ENCODE measurements around the gene PKDREJ.

PKDREJ gene

GRCh38 chr22:46260038-46260437 lies 3.1 kb downstream of the PKDREJ start:
- TF ChIP-seq, protein P1, sequence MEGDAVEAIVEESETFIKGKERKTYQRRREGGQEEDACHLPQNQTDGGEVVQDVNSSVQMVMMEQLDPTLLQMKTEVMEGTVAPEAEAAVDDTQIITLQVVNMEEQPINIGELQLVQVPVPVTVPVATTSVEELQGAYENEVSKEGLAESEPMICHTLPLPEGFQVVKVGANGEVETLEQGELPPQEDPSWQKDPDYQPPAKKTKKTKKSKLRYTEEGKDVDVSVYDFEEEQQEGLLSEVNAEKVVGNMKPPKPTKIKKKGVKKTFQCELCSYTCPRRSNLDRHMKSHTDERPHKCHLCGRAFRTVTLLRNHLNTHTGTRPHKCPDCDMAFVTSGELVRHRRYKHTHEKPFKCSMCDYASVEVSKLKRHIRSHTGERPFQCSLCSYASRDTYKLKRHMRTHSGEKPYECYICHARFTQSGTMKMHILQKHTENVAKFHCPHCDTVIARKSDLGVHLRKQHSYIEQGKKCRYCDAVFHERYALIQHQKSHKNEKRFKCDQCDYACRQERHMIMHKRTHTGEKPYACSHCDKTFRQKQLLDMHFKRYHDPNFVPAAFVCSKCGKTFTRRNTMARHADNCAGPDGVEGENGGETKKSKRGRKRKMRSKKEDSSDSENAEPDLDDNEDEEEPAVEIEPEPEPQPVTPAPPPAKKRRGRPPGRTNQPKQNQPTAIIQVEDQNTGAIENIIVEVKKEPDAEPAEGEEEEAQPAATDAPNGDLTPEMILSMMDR (IDR thresholded peaks at IDR 0.05; ENCODE audit: low read depth, low read length, missing control alignments) = no peak
- no peak for DNase-seq (ENCODE audit: extremely low read depth, low read depth)
- H3K4me3 ChIP-seq (replicated peaks; ENCODE audit: low read depth, low read length) = no peak overlapping the region

DNA sequence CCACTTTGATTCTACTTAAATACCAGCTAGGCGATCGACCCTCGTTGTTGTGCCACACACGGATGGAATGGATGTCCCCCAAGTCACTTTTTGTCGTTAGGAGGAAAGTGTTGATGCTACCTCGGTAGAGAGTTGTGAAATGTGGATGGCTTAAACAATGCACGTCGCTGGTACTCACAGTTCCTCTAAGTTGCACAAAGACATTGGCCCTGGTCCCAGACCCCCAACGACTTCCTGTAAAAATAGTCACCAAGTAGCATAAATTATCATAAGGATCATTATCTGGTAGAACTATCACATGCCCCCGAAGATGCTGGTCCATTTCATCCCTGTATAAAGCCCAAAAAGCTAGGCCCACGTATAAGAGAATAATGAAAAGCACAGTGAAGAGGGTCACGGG lies 3.8 kb downstream of the PKDREJ start:
- H3K4me3 ChIP-seq (replicated peaks; ENCODE audit: low read depth, low read length) = no peak overlapping the region
- TF ChIP-seq, protein P1 (IDR thresholded peaks at IDR 0.05; ENCODE audit: low read depth, low read length, missing control alignments) = no peak
- DNase-seq (ENCODE audit: extremely low read depth, low read depth) = no peak

DNA sequence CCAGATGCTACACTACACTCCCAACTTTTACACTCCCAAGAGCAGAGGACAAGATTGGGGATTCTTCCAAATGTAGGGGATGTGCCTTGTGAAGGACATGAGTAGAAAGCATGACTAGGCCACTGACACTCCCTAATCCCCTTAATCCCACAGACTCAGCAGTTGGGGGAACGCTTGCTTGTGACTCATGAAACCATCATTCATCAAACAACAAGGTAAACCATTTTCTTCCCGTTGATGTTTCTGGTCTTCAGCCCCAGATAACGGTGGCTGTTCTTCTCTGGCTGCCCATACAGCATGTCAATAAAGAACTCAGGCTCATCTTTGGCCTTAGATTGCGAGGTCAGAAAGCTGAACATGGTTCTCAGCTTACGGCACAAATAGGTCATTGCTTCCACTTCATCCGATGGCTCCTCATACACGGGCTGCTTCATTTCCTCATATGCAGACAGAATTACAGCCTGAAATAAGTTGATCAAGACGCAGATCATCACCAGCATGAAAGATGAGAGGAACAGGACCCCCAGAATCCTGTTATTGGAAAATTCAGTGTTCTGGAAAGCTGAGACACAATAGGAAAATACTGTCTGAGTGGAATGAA lies 6.7 kb downstream of the PKDREJ start:
- no peak for DNase-seq (ENCODE audit: extremely low read depth, low read depth)
- no peak overlapping the region for H3K4me3 ChIP-seq (replicated peaks; ENCODE audit: low read depth, low read length)
- TF ChIP-seq, protein P1 (IDR thresholded peaks at IDR 0.05; ENCODE audit: low read depth, low read length, missing control alignments) = no peak

- H3K4me3 ChIP-seq (replicated peaks; ENCODE audit: low read depth, low read length) = no peak overlapping the region
- TF ChIP-seq, protein P1 (IDR thresholded peaks at IDR 0.05; ENCODE audit: low read depth, low read length, missing control alignments) = no peak
- no peak for DNase-seq (ENCODE audit: extremely low read depth, low read depth)
These were observed 11.2 kb downstream of the PKDREJ start for GRCh38 chr22:46251816-46252380.

DNA sequence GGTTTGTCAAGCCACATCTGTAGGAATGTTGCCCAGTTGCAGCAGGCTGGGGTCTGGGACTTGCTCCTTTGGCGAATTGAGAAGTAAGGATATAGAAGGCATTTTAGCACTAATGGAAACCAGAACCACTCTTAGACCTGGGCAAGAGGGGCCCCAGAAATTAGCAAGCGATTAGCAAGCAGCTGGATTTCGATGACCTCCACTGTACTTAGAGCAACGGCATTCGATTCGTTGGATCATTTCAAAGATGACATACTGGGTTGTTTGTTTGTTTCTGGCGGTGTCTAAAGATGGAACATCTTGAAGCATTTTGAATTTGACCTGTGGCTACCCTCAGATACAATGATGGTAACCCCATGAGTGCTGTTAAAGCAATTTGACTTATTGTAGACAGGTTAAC lies 11.9 kb downstream of the PKDREJ start:
- DNase-seq (ENCODE audit: extremely low read depth, low read depth) = no peak
- TF ChIP-seq, protein P1 (IDR thresholded peaks at IDR 0.05; ENCODE audit: low read depth, low read length, missing control alignments) = no peak
- peak overlapping the region; percentile 71 for H3K4me3 ChIP-seq (replicated peaks; ENCODE audit: low read depth, low read length)

DNA sequence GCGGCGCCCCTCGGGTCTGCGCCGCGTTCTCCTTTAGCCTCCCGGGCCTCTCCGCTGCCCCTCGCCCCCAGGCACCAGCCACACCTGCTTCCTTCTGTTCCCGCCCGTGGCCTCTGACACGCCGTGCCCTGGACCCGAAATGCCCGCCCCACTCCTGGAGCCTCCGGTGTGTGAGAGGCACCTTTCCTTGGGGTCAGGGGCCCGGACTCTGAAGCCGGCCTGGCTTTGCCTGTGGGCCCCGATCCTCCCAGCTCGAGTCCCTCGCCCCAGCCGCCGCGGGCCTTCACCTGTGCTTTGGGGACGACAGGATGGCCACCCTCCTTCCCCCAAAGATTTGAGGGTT lies 12.4 kb downstream of the PKDREJ start:
- no peak for DNase-seq (ENCODE audit: extremely low read depth, low read depth)
- peak overlapping the region; percentile 71 for H3K4me3 ChIP-seq (replicated peaks; ENCODE audit: low read depth, low read length)
- TF ChIP-seq, protein P1 (IDR thresholded peaks at IDR 0.05; ENCODE audit: low read depth, low read length, missing control alignments) = no peak
